T-helper 2 cell treated with Interferon-gamma antibody and Interleukin-4, amounts not matched to agents 5 μg/mL and 100 μg/mL, for 36 hours (primary cell): ENCODE measurements around the gene SLC25A20.
A peak's percentile ranks its signal among the peaks of the same experiment; 100 is the strongest.

ENCODE experiments used
- DNase-seq: peaks from one replicate; pipeline ENCODE4 v3.0.0; 2021; ENCODE audit warnings: low spot score
- H3K27ac Mint-ChIP-seq: one replicate; pipeline ENCODE4 v1.8.0; 2021; ENCODE audit warnings: mild to moderate bottlenecking, mixed read lengths
- H3K27me3 Mint-ChIP-seq: one replicate; pipeline ENCODE4 v1.8.0; 2021; ENCODE audit warnings: low read depth, mixed read lengths
- H3K36me3 Mint-ChIP-seq: one replicate; pipeline ENCODE4 v1.8.0; 2021; ENCODE audit warnings: low read depth, mixed read lengths
- H3K4me1 Mint-ChIP-seq: one replicate; pipeline ENCODE4 v1.8.0; 2021; ENCODE audit warnings: low read depth, mixed read lengths
- H3K4me3 Mint-ChIP-seq: one replicate; pipeline ENCODE4 v1.8.0; 2022; ENCODE audit warnings: mild to moderate bottlenecking, moderate library complexity, mixed read lengths
- H3K9me3 Mint-ChIP-seq: one replicate; pipeline ENCODE4 v1.8.0; 2021; ENCODE audit warnings: mixed read lengths

The SLC25A20 gene

GRCh38 chr3:48881006-48881405 is 17.7 kb downstream of the SLC25A20 start:
- no peak for DNase-seq
- Mint-ChIP-seq H3K27me3 (no peaks in the 10 kb centered on the region), H3K9me3 (no peaks in the 10 kb centered on the region), H3K4me3 (no peak overlapping the region), H3K36me3 (peaks cover 26% of the 10 kb centered on the region), H3K4me1 (peaks cover 3% of the 10 kb centered on the region), H3K27ac (no peak overlapping the region)

- H3K27ac Mint-ChIP-seq: peak overlapping the region; percentile 22
- H3K27me3 Mint-ChIP-seq: no peaks in the 10 kb centered on the region
- H3K4me1 Mint-ChIP-seq: peaks cover 3% of the 10 kb centered on the region
- no peaks in the 10 kb centered on the region for H3K9me3 Mint-ChIP-seq
- DNase-seq: no peak
- H3K36me3 Mint-ChIP-seq: peaks cover 23% of the 10 kb centered on the region
- no peak overlapping the region for H3K4me3 Mint-ChIP-seq
These were observed 18.7 kb downstream of the SLC25A20 start for GRCh38 chr3:48879994-48880377.

- no peak for DNase-seq
- Mint-ChIP-seq H3K9me3 (no peaks in the 10 kb centered on the region), H3K4me1 (peaks cover 3% of the 10 kb centered on the region), H3K36me3 (peaks cover 18% of the 10 kb centered on the region), H3K27me3 (no peaks in the 10 kb centered on the region), H3K27ac (peak overlapping the region; percentile 22), H3K4me3 (no peak overlapping the region)
These were observed 19.2 kb downstream of the SLC25A20 start for GRCh38 chr3:48879307-48879993.

- no peak overlapping the region for H3K27ac Mint-ChIP-seq
- DNase-seq: no peak
- H3K36me3 Mint-ChIP-seq: peaks cover 15% of the 10 kb centered on the region
- no peak overlapping the region for H3K4me3 Mint-ChIP-seq
- no peaks in the 10 kb centered on the region for H3K9me3 Mint-ChIP-seq
- H3K27me3 Mint-ChIP-seq: no peaks in the 10 kb centered on the region
- peaks cover 3% of the 10 kb centered on the region for H3K4me1 Mint-ChIP-seq
These were observed 21.0 kb downstream of the SLC25A20 start for GRCh38 chr3:48877671-48878070.

- Mint-ChIP-seq H3K4me3 (no peak overlapping the region), H3K27ac (no peak overlapping the region), H3K9me3 (no peaks in the 10 kb centered on the region), H3K36me3 (peaks cover 19% of the 10 kb centered on the region), H3K27me3 (no peaks in the 10 kb centered on the region), H3K4me1 (no peaks in the 10 kb centered on the region)
- no peak for DNase-seq
These were observed 35.6 kb downstream of the SLC25A20 start for GRCh38 chr3:48863122-48863521.

GRCh38 chr3:48859206-48859605 is 39.5 kb downstream of the SLC25A20 start:
- no peaks in the 10 kb centered on the region for H3K27me3 Mint-ChIP-seq

GRCh38 chr3:48858709-48859108 is 40.0 kb downstream of the SLC25A20 start:
- Mint-ChIP-seq H3K4me1 (peaks cover 4% of the 10 kb centered on the region), H3K36me3 (peaks cover 23% of the 10 kb centered on the region), H3K4me3 (no peak overlapping the region), H3K9me3 (no peaks in the 10 kb centered on the region), H3K27me3 (no peaks in the 10 kb centered on the region), H3K27ac (no peak overlapping the region)
- no peak for DNase-seq

More at GRCh38 chr3:48859206-48859605, 39.5 kb downstream of the SLC25A20 start:
- Mint-ChIP-seq H3K4me3 (no peak overlapping the region), H3K4me1 (peaks cover 4% of the 10 kb centered on the region), H3K27ac (no peak overlapping the region), H3K9me3 (no peaks in the 10 kb centered on the region), H3K36me3 (peaks cover 23% of the 10 kb centered on the region)
- DNase-seq: no peak

- peaks cover 4% of the 10 kb centered on the region for H3K4me1 Mint-ChIP-seq
These were observed 41.0 kb downstream of the SLC25A20 start for GRCh38 chr3:48857641-48858040.

GRCh38 chr3:48856469-48856868 is 42.2 kb downstream of the SLC25A20 start:
- DNase-seq: no peak
- Mint-ChIP-seq H3K27ac (no peak overlapping the region), H3K4me3 (no peak overlapping the region), H3K9me3 (no peaks in the 10 kb centered on the region), H3K4me1 (peaks cover 4% of the 10 kb centered on the region), H3K27me3 (no peaks in the 10 kb centered on the region), H3K36me3 (peaks cover 18% of the 10 kb centered on the region)

More at GRCh38 chr3:48857641-48858040, 41.0 kb downstream of the SLC25A20 start:
- no peak overlapping the region for H3K4me3 Mint-ChIP-seq
- H3K9me3 Mint-ChIP-seq: no peaks in the 10 kb centered on the region
- DNase-seq: no peak
- no peaks in the 10 kb centered on the region for H3K27me3 Mint-ChIP-seq
- H3K36me3 Mint-ChIP-seq: peaks cover 23% of the 10 kb centered on the region
- H3K27ac Mint-ChIP-seq: no peak overlapping the region

GRCh38 chr3:48855681-48856447 is 42.8 kb downstream of the SLC25A20 start:
- no peak for DNase-seq
- Mint-ChIP-seq H3K36me3 (peaks cover 18% of the 10 kb centered on the region), H3K27ac (no peak overlapping the region), H3K4me1 (peaks cover 4% of the 10 kb centered on the region), H3K4me3 (no peak overlapping the region), H3K9me3 (no peaks in the 10 kb centered on the region), H3K27me3 (no peaks in the 10 kb centered on the region)

GRCh38 chr3:48852151-48852550 is 46.5 kb downstream of the SLC25A20 start:
- H3K4me1 Mint-ChIP-seq: peaks cover 6% of the 10 kb centered on the region
- H3K4me3 Mint-ChIP-seq: no peak overlapping the region
- no peaks in the 10 kb centered on the region for H3K27me3 Mint-ChIP-seq
- H3K27ac Mint-ChIP-seq: no peak overlapping the region
- H3K9me3 Mint-ChIP-seq: no peaks in the 10 kb centered on the region
- H3K36me3 Mint-ChIP-seq: peaks cover 2% of the 10 kb centered on the region
- no peak for DNase-seq

- H3K4me3 Mint-ChIP-seq: no peak overlapping the region
- peaks cover 10% of the 10 kb centered on the region for H3K4me1 Mint-ChIP-seq
- H3K27me3 Mint-ChIP-seq: no peaks in the 10 kb centered on the region
- no peaks in the 10 kb centered on the region for H3K36me3 Mint-ChIP-seq
- no peak for DNase-seq
- no peak overlapping the region for H3K27ac Mint-ChIP-seq
- no peaks in the 10 kb centered on the region for H3K9me3 Mint-ChIP-seq
These were observed 47.3 kb downstream of the SLC25A20 start for GRCh38 chr3:48851407-48851806.

GRCh38 chr3:48848816-48849515 is 49.7 kb downstream of the SLC25A20 start:
- H3K36me3 Mint-ChIP-seq: peaks cover 8% of the 10 kb centered on the region
- no peak for DNase-seq
- H3K4me3 Mint-ChIP-seq: no peak overlapping the region
- no peaks in the 10 kb centered on the region for H3K27me3 Mint-ChIP-seq
- H3K4me1 Mint-ChIP-seq: peaks cover 15% of the 10 kb centered on the region
- no peaks in the 10 kb centered on the region for H3K9me3 Mint-ChIP-seq
- H3K27ac Mint-ChIP-seq: no peak overlapping the region
